ENCODE results near the gene HEPHL1.
"Not testable (repeated sequence)": the region's sequence is repeated elsewhere in the genome, so short reads cannot be mapped to it uniquely, and the experiment has no call there.

HEPHL1 gene

DNA sequence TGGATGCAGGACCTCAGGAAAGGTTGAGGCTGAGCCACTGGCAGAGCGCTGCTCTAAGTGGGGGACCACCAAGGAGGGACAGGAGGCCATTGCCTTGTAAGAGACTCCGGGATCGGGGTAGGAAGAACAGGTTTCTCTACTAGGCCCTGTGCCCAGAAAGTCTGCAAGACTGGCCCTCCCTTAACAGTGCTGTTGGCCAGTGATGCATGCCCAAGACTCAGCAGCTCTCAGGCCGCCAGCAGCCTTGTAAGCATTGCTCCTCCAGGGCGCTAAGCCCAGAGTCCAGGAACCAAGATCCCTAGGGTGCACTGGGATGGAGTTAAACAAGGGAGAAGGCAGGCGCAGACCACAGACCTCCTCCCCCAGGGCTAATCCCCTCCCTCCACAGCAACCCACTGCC lies 68.2 kb downstream of the HEPHL1 start:
- TF ChIP-seq GATA1 (IDR thresholded peaks at IDR 0.05; ENCODE audit: low read depth, low read length) (no peak), POLR2A (IDR thresholded peaks at IDR 0.05; ENCODE audit: low read length) (no peak)
- no peak for DNase-seq

DNA sequence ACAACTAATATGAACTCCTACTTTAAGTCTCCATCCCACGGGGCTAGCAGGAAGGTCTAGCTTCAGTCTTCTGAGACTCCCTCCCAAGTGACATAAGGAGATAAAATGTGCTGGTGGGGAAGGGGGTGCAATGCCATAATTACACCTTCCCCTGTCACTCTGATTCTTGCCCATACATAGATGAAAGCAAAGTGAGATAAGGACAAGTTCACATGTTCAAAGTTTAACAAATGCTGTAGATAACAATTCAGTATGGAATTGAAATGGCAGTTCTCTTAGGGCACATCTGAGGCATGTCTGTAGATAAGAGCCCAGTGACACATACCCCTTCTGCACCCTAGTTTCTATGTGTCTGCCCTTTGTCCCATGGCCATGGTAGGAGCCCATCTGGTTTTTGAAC lies 69.2 kb downstream of the HEPHL1 start:
- no peak for TF ChIP-seq POLR2A (IDR thresholded peaks at IDR 0.05; ENCODE audit: low read length)
- no peak for TF ChIP-seq GATA1 (IDR thresholded peaks at IDR 0.05; ENCODE audit: low read depth, low read length)
- peak in 1 of 2 experiments; percentile 54 for DNase-seq

DNA sequence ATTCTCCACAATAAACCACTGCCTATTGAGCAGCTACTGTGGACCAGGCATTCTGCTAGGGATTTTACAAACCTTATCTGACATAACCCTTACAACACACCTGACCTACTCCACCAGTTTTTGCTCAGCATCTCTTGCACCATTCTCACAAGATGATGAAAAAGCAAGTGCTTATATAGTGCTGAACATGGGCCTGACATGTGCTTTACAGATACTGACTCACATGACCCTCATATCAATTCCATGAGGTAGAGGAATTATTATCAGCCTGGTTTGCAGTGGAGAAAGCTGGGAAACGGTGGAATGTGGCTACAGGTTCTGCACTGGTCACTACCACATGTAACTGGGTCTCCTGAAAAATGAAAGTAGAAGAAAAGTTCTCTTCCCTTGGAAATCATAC lies 69.9 kb downstream of the HEPHL1 start:
- TF ChIP-seq GATA1 (IDR thresholded peaks at IDR 0.05; ENCODE audit: low read depth, low read length) (no peak), POLR2A (IDR thresholded peaks at IDR 0.05; ENCODE audit: low read length) (no peak)
- no peak for DNase-seq

DNA sequence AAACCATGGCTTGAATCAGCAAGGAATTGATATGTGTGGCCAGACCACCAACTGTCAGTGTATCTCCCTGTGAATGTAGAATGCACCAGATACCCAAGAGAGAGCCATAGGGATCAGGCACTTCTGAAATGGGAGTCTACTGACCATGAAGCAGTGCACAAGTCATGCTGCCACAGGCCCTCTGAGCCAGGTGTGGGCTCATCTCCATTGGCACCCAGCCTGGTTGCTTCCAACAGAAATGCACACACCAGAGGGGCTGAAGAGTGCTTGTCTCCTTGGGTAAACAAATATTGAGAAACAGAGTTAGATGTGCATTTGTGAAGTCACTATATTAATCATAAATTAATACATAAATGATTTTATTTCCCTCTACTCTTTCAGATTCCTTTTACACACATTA lies 79.1 kb downstream of the HEPHL1 start:
- DNase-seq: no peak
- TF ChIP-seq POLR2A (IDR thresholded peaks at IDR 0.05; ENCODE audit: low read length) (no peak), GATA1 (IDR thresholded peaks at IDR 0.05; ENCODE audit: low read depth, low read length) (no peak)

DNA sequence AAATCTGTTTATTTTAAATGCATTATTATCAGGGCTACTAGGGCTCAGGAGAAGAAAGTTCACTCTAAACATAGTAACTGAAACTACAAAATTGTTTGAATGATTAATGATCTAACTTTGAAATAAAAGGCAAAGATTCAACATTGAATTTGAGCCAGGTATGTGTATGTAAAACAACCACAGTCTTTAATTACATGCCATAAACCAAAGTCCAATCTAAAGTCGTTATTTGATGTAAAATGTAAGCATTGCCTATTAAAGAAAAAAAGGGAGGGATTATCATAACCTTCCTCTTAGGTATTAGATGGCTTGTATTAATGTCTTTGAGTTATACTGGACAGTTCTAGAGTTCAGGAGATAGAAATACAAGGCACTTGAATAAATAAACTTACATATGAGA lies 82.3 kb downstream of the HEPHL1 start:
- DNase-seq: no peak

DNA sequence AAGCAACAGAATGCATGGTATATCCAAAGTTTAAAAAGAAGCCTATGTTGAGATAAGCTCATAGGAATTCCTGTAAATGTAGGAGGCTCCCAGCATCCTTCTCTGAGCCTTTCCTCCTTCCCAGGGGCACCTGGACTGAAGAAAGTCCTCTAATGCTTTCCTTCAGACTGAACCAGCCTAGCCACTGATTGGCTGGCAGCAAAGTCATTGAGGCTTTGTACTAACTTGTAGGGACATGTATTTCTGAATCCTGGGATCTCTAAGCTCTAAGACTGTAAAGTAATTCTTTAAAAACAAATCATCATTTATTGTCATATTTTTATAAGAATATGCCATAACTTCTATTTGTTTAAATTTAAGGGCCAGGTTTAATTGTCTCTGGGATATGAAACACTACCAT lies 83.6 kb downstream of the HEPHL1 start:
- TF ChIP-seq POLR2A (IDR thresholded peaks at IDR 0.05; ENCODE audit: low read length) (no peak), GATA1 (IDR thresholded peaks at IDR 0.05; ENCODE audit: low read depth, low read length) (no peak)
- no peak for DNase-seq

More for the DNA sequence above, 82.3 kb downstream of the HEPHL1 start:
- TF ChIP-seq GATA1 (IDR thresholded peaks at IDR 0.05; ENCODE audit: low read depth, low read length) (no peak), POLR2A (IDR thresholded peaks at IDR 0.05; ENCODE audit: low read length) (no peak)

DNA sequence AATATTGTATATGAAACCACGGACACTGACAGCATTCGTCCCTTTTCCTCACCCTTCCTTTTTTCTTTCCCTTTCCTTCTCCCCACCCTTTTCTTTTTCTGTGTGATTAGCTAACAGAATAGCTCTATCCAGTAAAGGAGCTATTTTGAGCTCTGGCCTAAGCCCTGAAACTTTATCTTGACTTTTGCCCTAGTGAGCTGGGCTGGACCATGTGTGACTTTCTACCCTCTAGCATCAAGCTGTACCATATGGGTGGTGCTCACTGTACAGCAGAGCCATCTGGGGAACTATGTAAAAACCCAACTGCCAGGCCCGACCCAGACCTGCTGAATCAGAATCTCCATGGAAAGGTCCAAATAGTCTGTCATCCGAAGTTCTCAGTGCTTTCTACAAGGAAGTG lies 85.6 kb downstream of the HEPHL1 start:
- TF ChIP-seq GATA1 (IDR thresholded peaks at IDR 0.05; ENCODE audit: low read depth, low read length) (no peak), POLR2A (IDR thresholded peaks at IDR 0.05; ENCODE audit: low read length) (no peak)
- DNase-seq: no peak

DNA sequence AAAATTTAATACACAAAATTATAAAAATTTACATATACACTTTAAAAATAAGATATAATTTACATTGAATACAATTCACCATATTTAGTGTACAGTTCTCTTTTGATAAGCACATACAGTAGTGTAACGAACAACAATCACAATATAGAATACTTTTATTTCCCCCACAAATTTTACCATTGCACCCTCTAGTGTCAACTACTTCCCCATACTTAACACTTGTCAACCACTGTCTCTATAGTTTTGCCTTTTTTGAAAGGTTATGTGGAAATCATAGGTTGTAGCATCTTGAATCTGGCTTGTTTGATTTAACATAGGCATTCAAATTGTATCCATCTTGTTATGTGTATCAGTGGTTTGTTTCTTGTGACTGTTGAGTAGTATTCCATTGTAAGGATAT lies 86.2 kb downstream of the HEPHL1 start:
- peak; percentile 15 to 20 for DNase-seq
- TF ChIP-seq GATA1 (IDR thresholded peaks at IDR 0.05; ENCODE audit: low read depth, low read length) (no peak), POLR2A (IDR thresholded peaks at IDR 0.05; ENCODE audit: low read length) (no peak)

DNA sequence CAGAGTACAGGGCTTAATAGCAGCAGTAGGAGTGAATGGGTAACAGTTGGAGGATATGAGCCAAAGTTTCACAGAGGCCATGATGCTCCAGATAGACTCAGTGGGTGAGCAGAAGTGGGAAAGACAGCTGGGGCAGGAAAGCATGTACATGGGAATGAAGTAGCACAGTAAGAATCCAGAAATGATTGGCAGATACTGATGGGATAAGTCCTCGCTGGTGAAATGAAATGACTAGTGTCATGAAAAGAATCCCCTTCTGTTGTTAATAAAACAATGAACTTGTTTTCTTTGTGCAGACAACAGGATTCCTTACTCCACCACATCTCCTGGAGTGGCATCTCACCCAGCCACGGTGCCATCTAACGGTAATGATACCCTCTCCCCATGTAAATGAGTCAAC lies 90.1 kb downstream of the HEPHL1 start:
- no peak for TF ChIP-seq POLR2A (IDR thresholded peaks at IDR 0.05; ENCODE audit: low read length)
- TF ChIP-seq GATA1 (IDR thresholded peaks at IDR 0.05; ENCODE audit: low read depth, low read length): no peak
- DNase-seq: no peak

DNA sequence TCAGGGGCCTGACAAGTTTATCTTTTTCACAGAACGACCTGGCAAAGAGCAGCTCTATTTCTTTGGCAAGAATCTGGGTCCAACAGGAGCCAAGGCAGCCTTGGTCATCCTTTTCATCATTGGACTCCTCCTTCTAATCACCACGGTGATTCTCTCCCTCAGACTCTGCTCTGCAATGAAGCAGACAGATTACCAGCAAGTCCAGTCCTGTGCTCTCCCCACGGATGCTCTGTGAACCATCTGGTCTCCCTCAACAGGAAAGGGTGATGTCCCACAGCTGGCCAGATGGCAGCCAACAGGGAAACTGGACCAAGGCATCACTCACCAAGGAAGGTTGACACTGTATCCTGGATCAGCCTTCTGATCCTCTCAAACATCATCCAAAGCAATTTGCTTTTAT lies 90.5 kb downstream of the HEPHL1 start:
- DNase-seq: no peak
- TF ChIP-seq POLR2A (IDR thresholded peaks at IDR 0.05; ENCODE audit: low read length) (no peak), GATA1 (IDR thresholded peaks at IDR 0.05; ENCODE audit: low read depth, low read length) (no peak)

DNA sequence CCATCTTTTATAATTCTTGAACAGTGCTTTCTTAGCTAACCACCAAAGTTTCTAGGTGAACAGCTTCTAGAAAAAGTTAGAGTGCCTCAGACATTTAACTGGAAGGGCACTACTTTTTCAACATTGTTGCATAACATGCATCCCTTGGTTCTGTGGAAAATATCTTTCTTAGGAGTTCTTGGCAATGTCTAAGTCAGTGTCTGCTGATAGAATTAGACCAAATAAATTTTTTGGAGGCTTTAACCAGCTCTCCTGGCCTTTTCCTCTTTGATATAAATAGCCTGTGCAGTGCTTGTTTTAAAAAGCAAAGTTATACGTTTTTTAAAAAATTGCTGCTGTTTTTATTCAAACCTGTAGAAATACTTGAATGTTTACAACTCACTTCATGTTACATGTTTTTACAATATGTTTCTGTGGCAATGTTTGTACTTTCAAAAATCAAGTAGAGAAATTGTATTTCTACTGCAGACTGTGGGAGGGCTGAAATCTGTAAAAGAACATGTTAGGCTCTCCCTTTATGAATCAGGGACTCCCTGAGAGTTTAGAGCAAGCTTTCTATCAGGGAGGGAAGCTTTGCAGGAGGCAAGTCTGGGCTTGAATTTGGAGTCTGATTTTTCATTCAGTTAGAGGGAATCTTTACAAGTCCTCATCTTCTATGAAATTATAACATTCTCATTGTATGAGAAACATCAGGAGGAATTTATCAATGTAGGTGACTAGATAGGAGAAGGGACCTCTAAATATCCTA lies 91.2 kb downstream of the HEPHL1 start:
- no peak for DNase-seq
- TF ChIP-seq GATA1 (IDR thresholded peaks at IDR 0.05; ENCODE audit: low read depth, low read length): no peak
- no peak for TF ChIP-seq POLR2A (IDR thresholded peaks at IDR 0.05; ENCODE audit: low read length)

DNA sequence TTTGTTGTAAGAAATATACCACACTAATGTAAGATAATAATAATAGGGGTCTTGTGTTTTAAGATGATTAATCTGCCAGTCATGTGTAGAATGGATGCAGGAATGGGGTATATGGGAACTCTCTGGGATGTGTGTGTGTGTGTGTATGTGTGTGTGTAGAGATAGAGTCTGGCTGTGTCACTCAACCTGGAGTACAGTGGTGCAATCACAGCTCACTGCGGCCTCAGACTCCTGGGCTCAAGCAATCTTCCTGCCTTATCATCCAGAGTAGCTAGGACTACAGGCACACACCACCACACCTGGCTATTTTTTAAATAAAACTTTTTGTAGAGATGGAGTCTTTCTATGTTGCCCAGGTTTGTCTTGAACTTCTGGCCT lies 96.0 kb downstream of the HEPHL1 start:
- no peak for DNase-seq
- TF ChIP-seq GATA1 (IDR thresholded peaks at IDR 0.05; ENCODE audit: low read depth, low read length): no peak
- no peak for TF ChIP-seq POLR2A (IDR thresholded peaks at IDR 0.05; ENCODE audit: low read length)

DNA sequence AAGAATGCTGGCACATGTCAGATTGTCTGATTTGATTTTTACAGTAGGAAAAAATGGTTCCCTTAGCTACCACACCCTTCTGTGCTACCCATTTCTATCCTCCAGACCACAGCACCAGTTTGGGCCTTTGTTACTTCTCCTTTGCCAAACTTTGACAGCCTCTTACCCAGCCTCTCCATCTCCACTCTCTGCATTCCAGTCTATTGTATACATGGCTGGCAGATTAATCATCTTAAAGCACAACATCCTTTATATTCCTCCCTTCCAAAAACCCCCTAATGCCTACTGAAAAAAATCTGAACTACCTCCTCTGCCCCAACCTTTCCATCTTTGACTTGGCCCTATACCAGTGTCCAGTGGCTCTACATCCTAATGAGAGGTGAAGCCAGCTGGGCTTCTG lies 96.7 kb downstream of the HEPHL1 start:
- DNase-seq: no peak
- TF ChIP-seq GATA1 (IDR thresholded peaks at IDR 0.05; ENCODE audit: low read depth, low read length) (no peak), POLR2A (IDR thresholded peaks at IDR 0.05; ENCODE audit: low read length) (no peak)

DNA sequence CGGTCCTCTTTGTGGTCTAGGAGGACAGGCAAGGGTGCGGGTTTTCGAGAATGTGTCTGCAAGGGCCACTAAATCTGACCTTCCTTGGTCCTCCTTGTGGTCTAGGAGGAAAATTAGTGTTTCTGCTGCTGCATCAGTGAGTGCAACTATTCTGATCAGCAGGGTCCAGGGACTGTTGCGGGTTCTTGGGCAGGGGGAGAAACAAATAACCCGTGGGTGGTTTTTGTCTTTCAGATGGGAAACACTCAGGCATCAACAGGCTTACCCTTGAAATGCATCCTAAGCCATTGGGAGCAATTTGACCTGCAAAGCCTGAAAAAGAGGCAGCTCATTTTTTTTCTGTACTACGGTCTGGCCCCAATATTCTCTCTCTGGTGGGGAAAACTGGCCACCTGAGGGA lies 98.5 kb downstream of the HEPHL1 start:
- DNase-seq: not testable (repeated sequence)

DNA sequence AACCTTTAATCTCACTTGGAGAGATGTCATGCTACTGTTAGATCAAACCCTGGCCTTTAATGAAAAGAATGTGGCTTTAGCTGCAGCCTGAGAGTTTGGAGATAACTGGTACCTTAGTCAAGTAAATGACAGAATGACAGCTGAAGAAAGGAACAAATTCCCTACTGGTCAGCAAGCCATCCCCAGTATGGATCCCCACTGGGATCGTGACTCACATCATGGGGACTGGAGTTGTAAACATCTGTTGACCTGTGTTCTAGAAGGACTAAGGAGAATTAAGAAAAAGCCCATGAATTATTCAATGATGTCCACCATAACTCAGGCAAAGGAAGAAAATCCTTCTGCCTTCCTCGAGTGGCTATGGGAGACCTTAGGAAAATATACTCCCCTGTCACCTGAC lies 99.4 kb downstream of the HEPHL1 start:
- DNase-seq: not testable (repeated sequence)

DNA sequence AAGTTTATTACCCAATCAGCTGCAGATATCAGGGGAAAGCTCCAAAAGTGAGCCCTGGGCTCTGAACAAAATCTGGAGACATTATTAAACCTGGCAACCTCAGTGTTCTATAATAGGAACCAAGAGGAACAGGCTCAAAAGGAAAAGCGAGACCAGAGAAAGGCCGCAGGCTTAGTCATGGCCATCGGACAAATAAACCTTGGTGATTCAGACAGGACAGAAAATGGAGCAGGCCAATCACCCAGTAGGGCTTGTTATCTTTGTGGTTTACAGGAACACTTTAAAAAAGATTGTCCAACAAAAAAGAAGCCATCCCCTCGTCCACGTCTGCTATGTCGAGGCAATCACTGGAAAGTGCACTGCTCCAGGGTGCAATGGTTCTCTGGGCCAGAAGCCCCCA lies 99.8 kb downstream of the HEPHL1 start:
- TF ChIP-seq GATA1 (IDR thresholded peaks at IDR 0.05; ENCODE audit: low read depth, low read length): no peak
- TF ChIP-seq POLR2A (IDR thresholded peaks at IDR 0.05; ENCODE audit: low read length): no peak

More for the DNA sequence above, 99.8 kb downstream of the HEPHL1 start:
- no peak for DNase-seq

All from erythroblast (primary cell).